Nephron (organoid): ENCODE results near the gene DHX8.

Experiments used
- H3K27ac Mint-ChIP-seq, 3 experiments: 2 replicates each; pipeline ENCODE4 v1.8.0; 2020; ENCODE audit warnings: mixed read lengths in 3 of 3, mild to moderate bottlenecking in 2 of 3, moderate library complexity in 1 of 3
- H3K27me3 Mint-ChIP-seq: 2 replicates; pipeline ENCODE4 v1.8.0; 2021; ENCODE audit warnings: low read depth, mild to moderate bottlenecking, moderate library complexity, mixed read lengths
- H3K36me3 Mint-ChIP-seq: 2 replicates; pipeline ENCODE4 v1.8.0; 2020; ENCODE audit warnings: low read depth, mixed read lengths
- H3K4me1 Mint-ChIP-seq: 2 replicates; pipeline ENCODE4 v1.8.0; 2020; ENCODE audit warnings: mixed read lengths
- H3K4me3 Mint-ChIP-seq, 3 experiments: 2 replicates each; pipeline ENCODE4 v1.8.0; 2020; ENCODE audit warnings: mild to moderate bottlenecking in 3 of 3, mixed read lengths in 3 of 3, moderate library complexity in 2 of 3
- H3K9me3 Mint-ChIP-seq: 2 replicates; pipeline ENCODE4 v1.8.0; 2020; ENCODE audit warnings: mixed read lengths
- TF ChIP-seq, protein P1 (sequence below), 3 experiments: fragments of 200-600 bp; sonication (generic); IDR thresholded peaks; one replicate each; pipeline ENCODE4 v1.5.0; 2021; ENCODE audit warnings: antibody characterized with exemption in 3 of 3; ENCODE audit not compliant: unreplicated experiment in 3 of 3

The DHX8 gene

GRCh38 chr17:43531082-43531378 is 47.3 kb downstream of the DHX8 start:
- peak overlapping the region; percentile 9 to 74 (median 67) for H3K4me3 Mint-ChIP-seq
- peak overlapping the region; percentile 84 to 96 (median 95) for H3K27ac Mint-ChIP-seq

DNA sequence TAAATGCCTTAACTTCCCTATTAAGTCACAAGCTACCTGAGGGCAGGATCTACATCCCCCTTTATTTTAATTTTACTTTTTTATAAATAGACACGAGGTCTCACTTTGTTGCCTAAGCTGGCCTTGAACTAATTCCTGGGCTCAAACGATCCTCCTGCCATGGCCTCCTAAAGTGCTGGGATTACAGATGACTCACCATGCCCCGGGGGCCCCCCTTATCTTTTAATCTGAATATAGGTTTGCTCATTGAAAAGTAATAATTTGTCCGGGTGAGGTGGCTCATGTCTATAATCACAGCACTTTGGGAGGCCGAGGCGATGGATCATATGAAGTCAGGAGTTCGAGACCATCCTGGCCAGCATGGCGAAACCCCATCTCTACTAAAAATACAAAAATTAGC is 48.2 kb downstream of the DHX8 start:
- Mint-ChIP-seq H3K36me3 (peaks cover 18% of the 10 kb centered on the region), H3K9me3 (no peaks in the 10 kb centered on the region), H3K27ac (no peak overlapping the region), H3K4me3 (no peak overlapping the region), H3K4me1 (peaks cover 37% of the 10 kb centered on the region), H3K27me3 (peaks cover 28% of the 10 kb centered on the region)
- TF ChIP-seq, protein P1, sequence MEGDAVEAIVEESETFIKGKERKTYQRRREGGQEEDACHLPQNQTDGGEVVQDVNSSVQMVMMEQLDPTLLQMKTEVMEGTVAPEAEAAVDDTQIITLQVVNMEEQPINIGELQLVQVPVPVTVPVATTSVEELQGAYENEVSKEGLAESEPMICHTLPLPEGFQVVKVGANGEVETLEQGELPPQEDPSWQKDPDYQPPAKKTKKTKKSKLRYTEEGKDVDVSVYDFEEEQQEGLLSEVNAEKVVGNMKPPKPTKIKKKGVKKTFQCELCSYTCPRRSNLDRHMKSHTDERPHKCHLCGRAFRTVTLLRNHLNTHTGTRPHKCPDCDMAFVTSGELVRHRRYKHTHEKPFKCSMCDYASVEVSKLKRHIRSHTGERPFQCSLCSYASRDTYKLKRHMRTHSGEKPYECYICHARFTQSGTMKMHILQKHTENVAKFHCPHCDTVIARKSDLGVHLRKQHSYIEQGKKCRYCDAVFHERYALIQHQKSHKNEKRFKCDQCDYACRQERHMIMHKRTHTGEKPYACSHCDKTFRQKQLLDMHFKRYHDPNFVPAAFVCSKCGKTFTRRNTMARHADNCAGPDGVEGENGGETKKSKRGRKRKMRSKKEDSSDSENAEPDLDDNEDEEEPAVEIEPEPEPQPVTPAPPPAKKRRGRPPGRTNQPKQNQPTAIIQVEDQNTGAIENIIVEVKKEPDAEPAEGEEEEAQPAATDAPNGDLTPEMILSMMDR (IDR thresholded peaks at IDR 0.05; ENCODE audit: unreplicated experiment in 3 of 3), result no peak

More at GRCh38 chr17:43531082-43531378, 47.3 kb downstream of the DHX8 start:
- peaks cover 22% of the 10 kb centered on the region for H3K27me3 Mint-ChIP-seq
- no peaks in the 10 kb centered on the region for H3K9me3 Mint-ChIP-seq
- peaks cover 22% of the 10 kb centered on the region for H3K36me3 Mint-ChIP-seq
- TF ChIP-seq, protein P1 (IDR thresholded peaks at IDR 0.05; ENCODE audit: unreplicated experiment in 3 of 3), result no peak
- peaks cover 33% of the 10 kb centered on the region for H3K4me1 Mint-ChIP-seq

DNA sequence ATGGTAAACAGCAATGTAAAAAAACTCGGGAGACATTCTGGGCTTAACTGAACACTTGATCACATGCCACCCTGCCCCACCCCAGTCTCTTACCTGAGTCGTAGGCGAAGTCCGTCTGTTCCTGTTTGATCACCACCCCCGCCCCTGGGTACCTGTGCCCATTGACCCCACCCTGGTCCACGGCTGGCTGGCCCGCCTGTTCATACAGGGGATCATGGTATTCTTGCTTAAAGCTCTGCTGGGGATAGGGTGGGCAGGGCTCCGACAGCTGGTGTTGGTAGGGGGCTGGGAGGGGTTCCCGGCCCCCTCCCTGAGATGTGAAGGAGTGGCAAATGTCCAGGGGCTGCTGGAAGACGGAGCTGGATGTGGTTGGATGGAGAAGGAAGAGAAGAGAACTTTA is 48.8 kb downstream of the DHX8 start:
- H3K27me3 Mint-ChIP-seq, result peaks cover 28% of the 10 kb centered on the region
- no peak overlapping the region for H3K4me3 Mint-ChIP-seq
- TF ChIP-seq, protein P1 (IDR thresholded peaks at IDR 0.05; ENCODE audit: unreplicated experiment in 3 of 3), result no peak
- H3K36me3 Mint-ChIP-seq, result peaks cover 15% of the 10 kb centered on the region
- peaks cover 37% of the 10 kb centered on the region for H3K4me1 Mint-ChIP-seq
- no peak overlapping the region for H3K27ac Mint-ChIP-seq
- no peaks in the 10 kb centered on the region for H3K9me3 Mint-ChIP-seq

DNA sequence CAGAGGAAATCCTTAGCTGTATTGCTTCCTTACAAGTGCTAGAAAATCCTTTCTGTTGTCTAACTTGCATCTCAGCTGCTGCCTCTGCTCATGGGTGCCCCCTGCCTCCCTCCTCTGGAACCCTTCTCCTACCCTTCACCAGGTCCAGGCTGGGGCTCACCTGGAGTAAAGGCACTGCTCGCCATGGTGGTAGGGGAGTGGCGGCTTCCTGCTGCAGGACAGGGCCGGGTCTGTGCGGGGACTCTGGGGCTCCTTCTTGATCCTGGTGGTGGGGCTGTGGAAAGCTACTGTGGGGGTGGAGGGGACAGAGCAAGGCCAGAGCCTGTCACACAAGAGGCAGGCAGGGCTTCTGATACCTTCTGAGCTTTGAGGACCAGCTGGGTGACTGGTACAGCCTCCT is 49.9 kb downstream of the DHX8 start:
- Mint-ChIP-seq H3K9me3 (no peaks in the 10 kb centered on the region), H3K27ac (no peak overlapping the region), H3K27me3 (peaks cover 31% of the 10 kb centered on the region), H3K4me1 (peaks cover 31% of the 10 kb centered on the region), H3K36me3 (peaks cover 11% of the 10 kb centered on the region), H3K4me3 (no peak overlapping the region)
- TF ChIP-seq, protein P1 (IDR thresholded peaks at IDR 0.05; ENCODE audit: unreplicated experiment in 3 of 3), result no peak

DNA sequence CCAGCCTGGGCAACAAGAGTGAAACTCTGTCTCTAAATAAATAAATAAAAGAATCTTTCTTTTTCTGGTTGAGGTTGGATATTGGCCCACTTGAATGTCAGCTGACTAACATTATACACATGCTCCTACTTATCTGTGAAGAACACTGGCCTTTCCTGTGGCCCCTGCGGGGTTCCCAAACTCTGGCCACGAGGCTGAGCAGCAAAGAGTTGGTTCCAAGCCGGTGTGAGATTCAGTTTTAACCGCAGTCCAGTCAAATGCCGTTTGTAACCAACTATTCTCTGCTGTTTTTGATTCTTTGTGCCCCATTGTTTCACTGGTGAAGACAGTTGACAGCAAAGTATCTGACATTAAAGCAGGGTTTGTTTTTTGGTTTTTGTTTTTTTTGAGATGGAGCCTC is 51.1 kb downstream of the DHX8 start:
- Mint-ChIP-seq H3K36me3 (peaks cover 8% of the 10 kb centered on the region), H3K9me3 (no peaks in the 10 kb centered on the region), H3K4me1 (peaks cover 25% of the 10 kb centered on the region), H3K27ac (no peak overlapping the region), H3K27me3 (peaks cover 41% of the 10 kb centered on the region), H3K4me3 (no peak overlapping the region)
- TF ChIP-seq, protein P1 (IDR thresholded peaks at IDR 0.05; ENCODE audit: unreplicated experiment in 3 of 3), result no peak

DNA sequence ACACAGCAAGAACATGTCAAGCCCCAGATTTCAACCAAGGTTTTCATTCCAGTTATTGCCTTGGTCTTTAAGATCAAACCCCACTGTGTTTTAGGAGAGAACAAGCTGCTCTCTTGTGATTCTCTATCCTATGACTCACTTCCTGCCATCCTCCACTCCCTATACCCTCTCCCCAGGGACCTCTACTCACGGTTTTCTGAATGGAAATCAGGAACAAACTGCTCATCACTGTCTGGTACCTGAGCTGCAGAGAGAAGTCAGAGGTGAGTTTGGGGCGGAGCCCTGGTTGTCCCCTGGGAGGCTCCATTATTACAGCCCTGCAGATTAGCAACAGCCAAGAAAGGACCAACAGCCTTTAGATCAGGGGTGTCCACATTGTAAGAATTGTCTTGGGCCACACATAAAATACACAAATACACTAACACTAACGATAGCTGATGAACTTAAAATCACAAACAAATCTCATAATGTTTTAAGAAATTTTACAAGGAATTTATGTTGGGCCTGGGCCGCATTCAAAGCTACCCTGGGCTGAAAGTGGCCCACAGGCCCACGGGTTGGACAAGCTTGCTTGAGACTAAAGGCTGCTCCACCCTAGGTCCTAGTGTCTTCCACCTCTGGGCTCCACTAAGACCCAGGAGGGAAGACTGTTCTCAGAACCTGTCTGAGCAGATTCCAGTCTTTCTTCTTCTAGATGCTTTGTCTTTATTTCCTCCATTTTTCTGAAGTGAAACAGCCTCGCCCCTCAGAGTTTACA is 52.6 kb downstream of the DHX8 start:
- Mint-ChIP-seq H3K4me3 (no peak overlapping the region), H3K9me3 (no peaks in the 10 kb centered on the region), H3K27ac (no peak overlapping the region), H3K36me3 (peaks cover 8% of the 10 kb centered on the region), H3K4me1 (peaks cover 15% of the 10 kb centered on the region), H3K27me3 (peaks cover 40% of the 10 kb centered on the region)
- TF ChIP-seq, protein P1 (IDR thresholded peaks at IDR 0.05; ENCODE audit: unreplicated experiment in 3 of 3), result no peak
